GM12891 (cell line): Measurements from ENCODE around the gene CSRP1.

Source experiments
- PAX5 ChIP-seq: IDR thresholded peaks from 2 replicates; pipeline ENCODE4 v1.6.1; 2011; ENCODE audit warnings: low read length, moderate library complexity, mild to moderate bottlenecking; ENCODE audit not compliant: insufficient read depth, severe bottlenecking
- POLR2A ChIP-seq: IDR thresholded peaks from 2 replicates; pipeline ENCODE4 v1.6.1; 2011; ENCODE audit warnings: low read depth, low read length, control low read depth
- POLR2AphosphoS5 ChIP-seq: IDR thresholded peaks from 2 replicates; pipeline ENCODE4 v1.6.1; 2011; ENCODE audit warnings: low read depth, low read length, control low read depth
- POU2F2 ChIP-seq: IDR thresholded peaks from 2 replicates; pipeline ENCODE4 v1.6.1; 2011; ENCODE audit warnings: low read depth, mild to moderate bottlenecking, control low read depth, low read length, moderate library complexity
- SPI1 ChIP-seq: IDR thresholded peaks from 2 replicates; pipeline ENCODE4 v1.6.1; 2011; ENCODE audit warnings: low read depth, low read length, control low read depth
- TAF1 ChIP-seq: IDR thresholded peaks from 2 replicates; pipeline ENCODE4 v1.6.1; 2011; ENCODE audit warnings: low read depth, low read length, control low read depth

GRCh38 chr1:201465698-201466290 is 41.1 kb downstream of the CSRP1 start:
- TF ChIP-seq POU2F2 (no peak), POLR2A (no peak), TAF1 (no peak), POLR2AphosphoS5 (no peak), SPI1 (no peak), PAX5 (no peak)
